ENCODE data around the gene ING5. TPM values are rescaled to one million over a fixed set of nuclear protein-coding genes. Genes with fewer than 3 reads are reported as not detected.
"Not testable (repeated sequence)": the region's sequence is repeated elsewhere in the genome, so short reads cannot be mapped to it uniquely, and the experiment has no call there.

Gene ING5
- total RNA-seq, 1 experiment from 2014 or later, result 39.0 TPM

DNA sequence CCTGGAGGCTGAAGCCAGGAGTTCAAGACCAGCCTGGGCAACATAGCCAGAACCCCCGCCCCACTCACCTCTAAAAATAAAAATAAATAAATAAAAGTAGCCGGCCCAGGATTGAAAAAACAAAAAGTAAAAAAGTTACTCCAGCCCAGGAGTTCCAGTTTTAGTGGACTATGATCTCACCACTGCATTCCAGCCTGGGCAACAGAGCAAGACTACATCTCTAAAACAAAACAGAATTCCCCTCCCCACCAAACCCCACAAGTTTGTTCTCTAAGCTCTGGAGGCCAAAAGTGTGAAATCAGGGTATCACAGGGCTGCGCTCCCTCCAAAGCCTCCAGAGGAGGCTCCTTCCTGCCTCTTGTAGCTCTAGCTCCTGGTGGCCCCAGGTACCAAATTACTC is 34.3 kb downstream of the ING5 start:
- no peak for DNase-seq (ENCODE audit: extremely low read depth, low read depth)

DNA sequence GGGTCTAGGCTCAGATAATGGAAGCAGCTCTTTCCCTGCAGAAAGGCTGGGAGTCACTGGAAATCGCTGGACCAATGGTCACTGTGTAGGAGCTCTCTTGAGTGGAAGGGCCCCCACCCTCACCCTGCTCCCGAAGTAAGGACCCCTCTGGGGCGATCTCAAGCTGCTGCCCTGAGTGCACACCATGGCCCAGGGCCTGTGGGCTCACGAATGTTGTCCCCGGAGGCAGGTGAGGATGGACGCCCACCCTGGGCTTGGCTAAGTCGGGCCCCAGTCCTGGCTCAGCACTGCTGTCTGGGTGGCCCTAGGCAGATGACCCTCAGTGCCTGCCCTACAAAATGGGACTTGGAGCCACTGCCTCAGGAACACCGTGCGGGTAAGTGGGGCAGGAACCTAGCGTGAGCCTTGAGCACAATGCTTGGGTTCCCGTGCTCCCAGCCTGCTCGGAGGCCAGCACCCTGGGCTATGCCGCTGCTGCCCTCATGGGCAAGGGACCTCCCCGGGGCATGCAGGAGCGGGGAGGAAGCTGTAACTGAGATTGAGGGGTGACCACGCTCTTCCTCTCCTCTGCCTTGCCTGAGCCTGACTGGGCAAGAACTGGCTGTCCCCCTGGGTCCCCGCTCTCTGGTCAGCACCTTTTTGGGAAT is 36.3 kb downstream of the ING5 start:
- no peak for DNase-seq (ENCODE audit: extremely low read depth, low read depth)

DNA sequence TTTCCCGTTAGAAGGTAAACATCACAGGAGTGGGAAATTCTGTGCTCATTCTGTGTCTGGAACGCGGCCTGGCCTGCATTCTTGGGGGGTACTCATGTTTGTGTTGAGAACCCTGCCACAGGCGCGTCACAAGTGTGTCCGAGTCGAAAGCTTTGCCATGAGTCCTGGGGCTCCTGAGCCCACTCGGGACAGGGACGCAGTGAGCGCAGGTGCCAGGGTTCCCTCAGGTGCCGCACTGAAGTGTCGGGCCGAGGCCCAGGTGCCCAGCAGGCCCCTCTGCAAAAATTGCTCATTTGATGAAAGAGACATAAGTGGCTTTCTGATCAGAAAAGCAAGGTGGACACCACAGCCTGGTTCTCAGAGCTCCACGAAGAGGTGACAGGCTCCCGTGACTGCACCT is 37.3 kb downstream of the ING5 start:
- no peak for DNase-seq (ENCODE audit: extremely low read depth, low read depth)

DNA sequence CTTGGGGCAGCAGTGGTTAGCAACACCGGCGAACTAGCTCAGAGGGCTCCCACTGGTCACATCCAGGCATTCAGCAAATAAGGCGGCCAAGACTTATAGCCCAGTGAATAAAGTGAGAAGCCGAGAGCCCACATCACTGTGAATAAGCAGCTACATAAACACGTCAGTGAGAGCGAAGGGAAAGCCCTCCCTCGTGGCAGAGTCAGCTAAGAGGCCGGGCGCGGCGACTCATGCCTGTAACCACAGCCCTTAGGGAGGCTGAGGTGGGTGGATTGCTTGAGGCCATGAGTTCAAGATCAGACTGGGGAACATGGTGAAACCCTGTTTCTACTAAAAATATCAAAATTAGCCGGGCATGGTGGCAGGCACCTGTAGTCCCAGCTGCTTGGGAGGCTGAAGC is 37.8 kb downstream of the ING5 start:
- no peak for DNase-seq (ENCODE audit: extremely low read depth, low read depth)

DNA sequence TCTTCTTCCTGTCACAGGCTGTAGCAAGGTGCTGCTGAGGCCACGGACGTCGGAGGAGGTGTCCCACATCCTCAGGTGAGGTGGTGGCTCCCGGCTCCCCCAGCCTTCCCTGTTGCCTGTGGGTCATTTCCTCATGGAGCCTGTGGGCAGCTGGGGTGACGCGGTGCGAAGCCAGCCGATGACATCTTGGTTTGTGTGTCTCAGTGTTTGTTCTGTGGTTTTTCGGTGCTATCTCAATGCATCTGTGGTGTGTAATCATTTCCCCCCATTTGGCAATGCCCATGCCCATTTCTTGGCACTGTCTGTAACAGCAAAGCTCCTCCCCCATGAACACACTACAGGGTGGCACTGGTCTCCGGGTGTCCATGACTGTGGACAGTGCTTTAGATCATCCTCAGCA is 39.2 kb downstream of the ING5 start:
- DNase-seq (ENCODE audit: extremely low read depth, low read depth), result no peak

DNA sequence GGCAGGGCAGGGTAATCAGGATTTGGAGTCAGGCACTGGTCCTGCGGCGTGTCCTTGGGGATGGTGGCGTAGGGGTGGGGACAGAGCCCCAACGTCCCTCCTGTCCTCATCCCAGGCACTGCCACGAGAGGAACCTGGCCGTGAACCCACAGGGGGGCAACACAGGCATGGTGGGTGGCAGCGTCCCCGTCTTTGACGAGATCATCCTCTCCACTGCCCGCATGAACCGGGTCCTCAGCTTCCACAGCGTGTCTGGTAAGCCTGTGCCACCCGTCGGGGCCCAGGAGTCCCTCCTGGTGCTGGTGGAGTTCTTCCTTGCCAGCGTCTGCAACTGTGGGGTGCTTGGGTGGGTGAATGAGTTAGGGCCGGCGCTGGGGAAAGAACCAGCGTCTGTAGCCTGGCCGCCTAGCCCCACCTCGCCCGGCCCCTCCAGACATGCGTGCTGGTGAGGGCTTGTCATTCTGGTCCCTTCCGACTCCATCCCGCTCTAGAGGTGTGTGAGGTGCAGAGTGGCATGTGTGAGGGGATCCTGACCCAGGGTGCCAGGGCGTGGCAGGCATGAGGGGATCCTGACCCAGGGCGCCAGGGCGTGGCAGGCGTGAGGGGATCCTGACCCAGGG is 40.6 kb downstream of the ING5 start:
- no peak for DNase-seq (ENCODE audit: extremely low read depth, low read depth)

DNA sequence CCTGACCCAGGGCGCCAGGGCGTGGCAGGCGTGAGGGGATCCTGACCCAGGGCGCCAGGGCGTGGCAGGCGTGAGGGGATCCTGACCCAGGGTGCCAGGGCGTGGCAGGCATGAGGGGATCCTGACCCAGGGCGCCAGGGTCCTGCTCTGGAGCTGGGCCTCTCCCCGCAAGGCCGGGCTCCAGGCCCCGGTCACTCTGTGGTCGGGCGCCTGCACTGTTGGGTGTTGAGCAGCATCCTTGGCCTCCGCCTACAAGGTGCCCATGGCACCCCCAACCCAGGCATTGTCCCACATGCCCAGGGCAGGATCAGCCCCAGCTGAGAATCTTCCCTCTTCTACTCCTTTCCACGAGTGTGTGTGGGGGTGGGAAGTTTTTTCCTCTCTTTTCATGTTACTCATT is 41.2 kb downstream of the ING5 start:
- DNase-seq (ENCODE audit: extremely low read depth, low read depth), result not testable (repeated sequence)

DNA sequence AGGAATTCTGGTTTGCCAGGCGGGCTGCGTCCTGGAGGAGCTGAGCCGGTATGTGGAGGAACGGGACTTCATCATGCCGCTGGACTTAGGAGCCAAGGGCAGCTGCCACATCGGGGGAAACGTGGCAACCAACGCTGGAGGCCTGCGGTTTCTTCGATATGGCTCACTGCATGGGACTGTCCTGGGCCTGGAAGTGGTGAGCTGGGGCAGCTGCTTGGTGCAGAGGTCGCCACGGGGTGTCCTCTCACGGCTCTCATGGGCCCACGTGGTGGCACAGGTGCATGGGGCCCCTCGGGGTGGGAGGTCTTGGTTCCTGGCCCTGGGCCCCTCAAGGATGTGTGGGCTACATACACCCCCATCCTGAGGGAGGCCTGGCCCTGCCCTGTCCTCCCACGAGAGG is 41.8 kb downstream of the ING5 start:
- no peak for DNase-seq (ENCODE audit: extremely low read depth, low read depth)

DNA sequence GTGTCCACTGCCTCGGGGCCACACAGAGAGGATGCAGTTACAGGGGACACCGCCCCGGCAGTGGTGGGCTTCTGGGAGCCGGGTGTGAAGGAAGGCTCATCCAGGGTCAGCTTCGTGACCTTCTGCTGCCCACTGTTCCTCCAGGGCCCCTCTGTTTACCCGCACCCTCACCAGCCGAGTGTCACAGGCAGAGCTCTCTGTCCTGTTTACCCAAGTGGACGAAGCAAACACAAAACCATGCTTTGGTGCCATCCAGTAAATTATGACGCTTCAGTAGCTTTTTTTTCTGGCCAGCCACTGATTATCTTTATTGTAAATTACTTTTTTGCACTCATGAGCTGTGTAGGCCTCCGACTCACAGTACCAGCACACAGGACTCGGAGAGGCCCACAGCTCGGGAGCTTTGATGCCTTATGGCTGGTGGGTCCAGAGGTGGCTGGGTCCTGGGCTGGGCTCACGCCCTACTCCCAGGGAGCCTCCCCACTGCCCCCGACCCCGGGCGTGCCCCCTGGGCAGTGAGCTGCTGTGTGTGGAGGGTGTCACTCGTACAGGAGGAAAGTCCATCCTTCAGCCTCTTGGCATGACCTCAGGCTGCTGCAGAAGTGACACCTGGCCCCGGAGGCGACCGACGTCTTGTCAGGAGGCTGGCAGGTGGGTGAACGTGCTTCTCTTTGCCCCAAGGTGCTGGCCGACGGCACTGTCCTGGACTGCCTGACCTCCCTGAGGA is 42.4 kb downstream of the ING5 start:
- DNase-seq (ENCODE audit: extremely low read depth, low read depth), result no peak

DNA sequence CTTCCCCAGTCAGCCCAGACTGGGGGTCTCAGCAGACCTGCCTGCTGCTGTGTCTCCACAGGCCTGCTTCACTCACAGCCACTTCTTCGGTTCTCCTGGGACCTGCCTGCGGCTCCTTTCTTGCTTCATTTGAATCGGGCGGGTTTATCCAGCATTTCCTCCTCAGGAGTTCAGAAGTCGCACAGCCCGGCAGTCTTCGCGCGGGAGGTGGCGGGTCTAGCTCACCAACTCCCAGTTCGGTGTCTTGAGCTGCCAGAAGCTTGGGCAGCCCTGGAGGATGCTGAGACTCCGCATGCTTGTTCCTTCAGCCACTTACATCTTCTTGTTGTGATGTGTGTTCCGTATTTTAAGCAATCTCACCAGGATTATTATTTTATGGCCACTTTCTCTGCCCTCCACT is 43.4 kb downstream of the ING5 start:
- no peak for DNase-seq (ENCODE audit: extremely low read depth, low read depth)

DNA sequence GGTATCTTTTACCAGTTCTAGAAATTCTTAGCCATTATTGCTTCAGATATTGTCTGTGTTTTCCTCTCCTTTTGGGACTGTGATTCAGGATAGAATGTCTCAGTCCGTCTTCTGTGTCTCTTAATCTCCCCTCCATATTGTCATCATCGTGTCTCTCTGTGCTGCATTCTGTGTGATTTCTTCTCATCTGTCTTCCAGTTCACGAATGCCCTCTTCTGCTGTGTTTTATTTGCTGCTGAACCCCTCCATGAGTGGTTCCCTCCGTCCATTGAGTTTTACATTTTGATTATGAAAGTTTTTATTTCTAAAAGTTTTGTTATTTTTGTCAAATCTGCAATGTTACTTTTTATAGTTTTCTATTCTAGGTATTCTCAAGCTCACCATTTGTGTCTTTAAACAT is 44.2 kb downstream of the ING5 start:
- no peak for DNase-seq (ENCODE audit: extremely low read depth, low read depth)

DNA sequence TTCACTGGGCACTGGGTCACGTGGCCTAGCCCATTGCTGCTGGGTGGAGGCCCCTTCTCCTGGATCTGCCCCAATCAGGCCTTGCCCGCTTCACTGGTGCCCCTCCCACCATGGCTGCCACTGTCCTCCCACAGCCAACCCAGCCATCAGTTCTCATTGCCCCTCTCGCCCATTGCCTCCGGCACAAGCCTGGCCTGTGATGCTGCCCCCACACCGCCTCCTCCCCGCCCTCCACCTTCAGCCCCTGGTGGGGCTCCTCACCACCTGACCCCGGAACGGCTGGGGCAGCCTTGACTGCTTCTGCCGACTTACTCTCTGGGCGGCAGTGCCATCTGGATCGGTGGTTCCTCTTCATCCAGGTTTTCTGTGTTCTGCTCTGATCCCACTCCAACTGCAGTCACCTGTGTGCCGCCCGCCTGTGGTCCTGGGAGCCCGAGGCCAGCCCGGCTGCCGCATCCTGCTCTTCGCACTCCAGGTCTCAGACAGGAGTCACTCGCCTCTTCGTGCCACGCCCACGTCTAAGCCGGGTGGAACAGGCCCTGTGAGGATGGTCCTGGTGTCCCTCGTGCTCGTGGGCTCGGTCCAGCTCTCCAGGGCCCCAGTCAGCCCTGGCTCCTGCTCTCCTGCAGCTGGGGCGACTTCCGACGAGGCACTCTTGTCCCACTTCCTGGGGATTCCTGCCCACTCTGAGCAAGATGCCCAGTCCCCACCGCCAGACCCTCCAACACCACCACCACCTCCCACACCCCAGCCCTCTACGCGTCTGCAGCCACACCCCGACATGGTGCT is 46.8 kb downstream of the ING5 start:
- no peak for DNase-seq (ENCODE audit: extremely low read depth, low read depth)

DNA sequence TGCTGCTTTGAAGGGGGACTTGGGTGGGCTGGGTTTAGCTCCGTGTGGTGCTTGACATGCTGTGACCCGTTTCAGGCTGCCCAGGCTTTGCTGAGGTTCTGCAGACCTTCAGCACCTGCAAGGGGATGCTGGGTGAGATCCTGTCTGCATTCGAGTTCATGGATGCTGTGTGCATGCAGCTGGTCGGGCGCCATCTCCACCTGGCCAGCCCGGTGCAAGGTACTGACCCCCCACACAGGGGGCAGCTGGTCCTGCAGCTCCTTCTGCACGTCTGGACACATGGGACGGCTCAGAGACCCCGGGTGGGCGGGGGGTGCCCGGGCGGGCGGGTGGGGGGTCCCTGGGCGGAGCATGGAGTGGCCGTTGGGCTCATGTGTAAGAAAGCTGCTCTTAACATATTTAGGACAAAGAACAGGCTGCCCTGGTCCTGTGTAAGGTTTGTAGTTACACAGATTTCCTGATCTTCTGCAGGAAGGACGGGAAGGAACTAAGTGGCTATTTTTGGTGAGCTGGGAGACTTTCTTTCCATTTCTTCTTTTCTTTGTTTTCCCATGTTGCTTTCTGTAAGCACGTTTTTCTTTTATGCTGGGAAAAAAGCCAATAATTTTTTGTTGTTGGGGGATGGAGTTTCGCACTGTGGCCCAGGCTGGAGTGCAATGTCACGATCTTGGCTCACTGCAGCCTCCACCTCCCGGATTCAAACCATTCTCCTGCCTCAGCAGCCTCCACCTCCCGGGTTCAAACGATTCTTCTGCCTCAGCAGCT is 48.4 kb downstream of the ING5 start:
- no peak for DNase-seq (ENCODE audit: extremely low read depth, low read depth)

DNA sequence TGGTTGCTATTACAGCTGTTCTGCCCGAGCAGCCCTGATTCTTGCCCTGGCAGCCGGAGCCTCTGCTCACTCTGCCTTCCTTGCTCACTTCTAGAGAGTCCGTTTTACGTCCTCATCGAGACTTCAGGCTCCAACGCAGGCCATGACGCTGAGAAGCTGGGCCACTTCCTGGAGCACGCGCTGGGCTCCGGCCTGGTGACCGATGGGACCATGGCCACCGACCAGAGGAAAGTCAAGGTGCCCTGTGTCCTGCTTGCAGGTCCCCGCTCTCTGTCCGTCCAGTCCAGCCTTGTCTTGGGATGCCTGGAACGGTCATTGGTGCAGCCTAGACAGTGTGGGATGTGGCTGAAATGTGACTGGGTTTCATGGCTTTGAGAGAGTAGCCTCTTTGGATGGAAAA is 49.3 kb downstream of the ING5 start:
- DNase-seq (ENCODE audit: extremely low read depth, low read depth), result no peak

DNA sequence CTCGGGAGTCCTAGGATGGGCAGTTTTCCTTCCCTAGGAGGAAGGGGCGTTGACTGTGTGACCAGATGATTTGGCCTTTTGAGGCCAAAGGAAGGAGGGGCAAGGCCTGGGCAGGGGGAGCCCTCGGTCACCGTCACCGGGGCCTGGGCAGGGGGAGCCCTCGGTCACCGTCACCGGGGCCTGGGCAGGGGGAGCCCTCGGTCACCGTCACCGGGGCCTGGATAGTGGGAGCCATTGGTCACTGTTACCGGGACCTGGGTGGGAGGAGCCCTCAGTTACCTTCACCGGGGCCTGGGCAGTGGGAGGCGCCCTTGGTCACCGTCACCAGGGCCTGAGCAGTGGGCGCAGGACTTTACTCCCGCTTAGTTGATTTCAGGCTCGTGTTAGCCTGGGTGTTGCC is 49.9 kb downstream of the ING5 start:
- no peak for DNase-seq (ENCODE audit: extremely low read depth, low read depth)

DNA sequence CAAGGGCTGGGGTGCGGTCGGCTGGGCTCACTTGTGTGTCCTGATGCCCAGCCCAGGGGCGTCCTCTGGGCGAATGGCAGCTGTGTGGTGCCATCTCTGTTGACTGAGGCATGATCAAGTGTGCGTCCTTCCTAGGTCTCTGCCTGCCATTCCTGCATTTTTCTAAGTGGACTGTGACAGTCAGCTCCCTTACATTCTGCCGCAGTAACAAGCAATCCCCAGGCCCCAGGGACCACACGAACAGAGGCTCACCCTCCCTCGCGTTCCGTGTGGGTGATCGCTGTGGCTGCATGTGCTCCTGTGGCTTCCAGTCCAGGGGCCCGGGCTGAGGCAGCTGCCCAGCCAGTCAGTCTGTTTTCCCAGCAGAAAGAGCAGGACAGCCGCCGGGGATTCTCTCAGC is 50.4 kb downstream of the ING5 start:
- no peak for DNase-seq (ENCODE audit: extremely low read depth, low read depth)

DNA sequence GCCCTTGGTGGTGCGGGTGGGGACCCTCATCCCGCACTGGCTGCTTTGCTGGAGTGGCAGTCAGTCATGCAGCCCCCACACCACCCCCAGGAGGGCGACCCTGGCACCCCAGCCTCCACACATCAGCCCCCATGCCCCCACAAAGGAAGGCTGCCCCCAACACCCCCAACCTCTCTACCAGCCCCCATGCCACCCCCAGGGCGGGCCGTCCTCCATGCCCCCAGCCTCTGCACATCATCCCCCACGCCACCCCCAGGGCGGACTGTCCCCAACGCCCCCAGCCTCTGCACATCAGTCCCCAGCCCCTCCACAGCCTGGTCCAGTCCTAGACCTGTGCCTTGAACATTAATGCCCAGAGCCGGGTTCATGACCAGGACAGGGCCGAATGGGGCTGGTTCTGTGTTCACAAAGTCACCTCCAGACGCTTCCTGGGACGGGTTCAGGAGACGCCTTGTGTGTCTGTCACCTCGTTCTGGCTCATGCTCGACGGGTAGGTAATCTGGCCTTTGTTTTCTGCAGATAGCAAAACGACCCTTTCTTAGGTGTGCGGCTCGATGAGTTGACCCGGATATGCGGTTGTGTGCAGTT is 50.9 kb downstream of the ING5 start:
- no peak for DNase-seq (ENCODE audit: extremely low read depth, low read depth)

DNA sequence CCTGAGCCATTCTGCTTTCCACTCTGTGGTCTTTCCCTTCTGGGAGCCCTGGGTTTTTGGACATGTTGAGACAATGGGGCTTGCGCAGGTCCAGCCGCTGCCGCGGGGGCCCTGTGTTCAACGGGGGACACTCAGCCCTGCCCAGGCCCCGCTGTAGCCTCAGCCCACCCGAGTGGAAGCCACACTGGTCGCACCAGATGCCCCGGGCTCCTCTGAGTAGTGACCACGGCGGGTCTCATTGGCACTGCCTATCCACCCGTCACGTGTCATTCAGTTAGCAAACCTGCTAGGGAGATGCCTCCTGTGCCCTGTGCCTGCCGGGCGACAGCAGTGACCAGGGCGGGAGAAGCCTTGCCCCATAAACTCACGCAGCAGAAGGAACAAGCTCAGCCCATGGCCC is 51.7 kb downstream of the ING5 start:
- no peak for DNase-seq (ENCODE audit: extremely low read depth, low read depth)

DNA sequence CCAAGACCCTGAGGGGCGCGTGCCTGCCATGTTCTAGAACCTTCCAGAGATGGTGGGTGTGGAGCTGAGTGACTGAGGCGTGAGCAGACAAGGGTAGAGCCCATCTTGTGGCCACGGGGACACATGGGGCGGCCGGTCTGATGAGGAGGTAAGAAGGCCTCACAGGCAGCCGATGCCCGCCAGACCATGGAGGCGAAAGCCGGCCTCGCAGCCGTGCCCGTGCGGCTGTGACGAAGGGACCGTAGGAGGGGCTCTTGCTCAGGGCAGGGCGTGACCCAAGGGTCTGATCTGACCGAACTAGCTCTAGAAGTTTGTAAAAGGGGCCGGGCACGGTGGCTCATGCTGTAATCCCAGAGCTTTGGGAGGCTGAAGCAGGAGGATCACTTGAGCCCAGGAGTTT is 52.2 kb downstream of the ING5 start:
- DNase-seq (ENCODE audit: extremely low read depth, low read depth), result no peak

DNA sequence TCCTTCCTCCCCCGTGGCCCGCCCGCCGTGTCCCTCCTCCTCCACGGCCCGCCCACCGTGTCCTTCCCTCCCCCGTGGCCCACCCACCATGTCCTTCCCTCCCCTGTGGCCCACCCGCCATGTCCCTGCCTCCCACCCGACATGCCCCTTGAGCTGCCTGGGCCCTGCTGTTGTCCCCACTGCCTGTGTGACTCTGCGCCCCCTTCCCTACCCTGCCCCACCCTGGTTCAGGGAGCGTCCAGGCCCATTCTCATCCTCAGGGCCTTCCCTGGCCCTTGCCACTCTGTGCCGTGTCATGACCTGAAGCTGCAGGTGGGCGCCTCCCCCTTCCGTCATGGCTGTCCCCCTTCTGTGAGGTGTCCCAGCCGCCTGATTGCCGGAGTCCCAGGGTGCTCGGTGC is 53.3 kb downstream of the ING5 start:
- no peak for DNase-seq (ENCODE audit: extremely low read depth, low read depth)

Data from NCI-H460 (cell line).